T-helper 1 cell treated with Interleukin-12 subunit alpha and Interleukin-12 subunit beta and Interleukin-4 antibody, amounts not matched to agents 30 μg/mL and 1 μg/mL, for 36 hours (primary cell): ENCODE results near the gene HTRA2.

ENCODE experiments used
- H3K27ac Mint-ChIP-seq: one replicate; pipeline ENCODE4 v1.8.0; 2021; ENCODE audit warnings: mild to moderate bottlenecking, mixed read lengths
- H3K27me3 Mint-ChIP-seq: one replicate; pipeline ENCODE4 v1.8.0; 2021; ENCODE audit warnings: low read depth, mixed read lengths
- H3K36me3 Mint-ChIP-seq: one replicate; pipeline ENCODE4 v1.8.0; 2021; ENCODE audit warnings: low read depth, mixed read lengths
- H3K4me1 Mint-ChIP-seq: one replicate; pipeline ENCODE4 v1.8.0; 2021; ENCODE audit warnings: low read depth, mixed read lengths
- H3K4me3 Mint-ChIP-seq: one replicate; pipeline ENCODE4 v1.8.0; 2021; ENCODE audit warnings: mild to moderate bottlenecking, moderate library complexity, mixed read lengths
- H3K9me3 Mint-ChIP-seq: one replicate; pipeline ENCODE4 v1.8.0; 2021; ENCODE audit warnings: mixed read lengths

Gene HTRA2

GRCh38 chr2:74507145-74507925 is 22.4 kb upstream of the HTRA2 start, which contains the start of gene PCGF1:
Gene PCGF1 (minus strand): TSS chr2:74507695. CDS start chr2:74507668, 27 bp downstream.
- H3K27me3 Mint-ChIP-seq = peaks cover 43% of the 10 kb centered on the region
- no peaks in the 10 kb centered on the region for H3K9me3 Mint-ChIP-seq
- peaks cover 50% of the 10 kb centered on the region for H3K4me1 Mint-ChIP-seq
- peak within 1 kb of the TSS; percentile 99 for H3K4me3 Mint-ChIP-seq
- H3K27ac Mint-ChIP-seq = peak within 1 kb of the TSS; percentile 100
- peaks cover 27% of the 10 kb centered on the region for H3K36me3 Mint-ChIP-seq

- Mint-ChIP-seq H3K27me3 (peaks cover 43% of the 10 kb centered on the region), H3K9me3 (no peaks in the 10 kb centered on the region)
Observed at GRCh38 chr2:74507926-74508520, 21.7 kb upstream of the HTRA2 start.

GRCh38 chr2:74510272-74510671 is 19.5 kb upstream of the HTRA2 start:
- Mint-ChIP-seq H3K4me1 (peaks cover 39% of the 10 kb centered on the region), H3K9me3 (no peaks in the 10 kb centered on the region), H3K27me3 (peaks cover 48% of the 10 kb centered on the region), H3K36me3 (peaks cover 17% of the 10 kb centered on the region), H3K27ac (no peak overlapping the region), H3K4me3 (no peak overlapping the region)

More at GRCh38 chr2:74507926-74508520, 21.7 kb upstream of the HTRA2 start:
- peak overlapping the region; percentile 100 for H3K27ac Mint-ChIP-seq
- H3K4me3 Mint-ChIP-seq = peak overlapping the region; percentile 99
- peaks cover 46% of the 10 kb centered on the region for H3K4me1 Mint-ChIP-seq
- peaks cover 27% of the 10 kb centered on the region for H3K36me3 Mint-ChIP-seq

DNA sequence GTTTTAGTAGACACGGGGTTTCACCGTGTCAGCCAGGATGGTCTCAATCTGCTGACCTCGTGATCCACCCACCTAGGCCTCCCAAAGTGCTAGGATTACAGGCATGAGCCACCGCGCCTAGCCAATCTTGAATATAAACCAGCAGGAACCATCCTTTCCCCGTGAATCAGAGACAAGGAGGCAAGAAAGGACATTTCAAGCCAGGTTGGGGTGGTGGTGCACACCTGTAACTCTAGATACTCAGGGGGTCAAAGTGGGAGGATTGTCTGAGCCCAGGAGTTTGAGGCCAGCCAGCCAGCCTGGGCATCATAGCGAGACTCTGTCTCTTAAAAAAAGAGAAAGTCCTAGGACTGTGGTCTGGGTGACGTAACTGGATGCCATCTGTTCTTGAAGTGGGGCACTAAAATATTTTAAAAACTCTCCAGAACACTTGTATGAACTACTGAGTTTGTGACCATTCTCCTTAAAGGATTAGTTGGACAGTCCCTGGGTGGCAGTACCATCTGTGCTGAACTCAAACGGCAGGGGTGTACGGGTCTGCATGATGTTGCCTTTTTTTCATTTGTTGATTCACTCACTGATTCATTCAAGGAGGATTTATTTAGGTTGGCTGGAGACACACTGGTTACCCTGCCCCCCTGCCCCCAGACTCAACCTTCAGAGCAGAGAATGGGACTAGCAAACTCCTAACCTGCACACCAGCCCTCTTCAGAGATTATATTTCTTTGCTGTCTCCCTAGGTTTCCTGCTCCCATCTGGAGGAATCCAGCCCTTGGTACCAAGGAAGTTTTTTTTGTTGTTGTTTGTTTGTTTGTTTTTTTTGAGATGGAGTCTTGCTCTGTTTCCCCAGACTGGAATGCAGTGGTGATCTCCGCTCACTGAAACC is 18.4 kb upstream of the HTRA2 start:
- Mint-ChIP-seq H3K36me3 (peaks cover 13% of the 10 kb centered on the region), H3K4me1 (peaks cover 37% of the 10 kb centered on the region), H3K4me3 (no peak overlapping the region), H3K27ac (no peak overlapping the region), H3K9me3 (no peaks in the 10 kb centered on the region), H3K27me3 (peaks cover 56% of the 10 kb centered on the region)

GRCh38 chr2:74512744-74513604 is 16.8 kb upstream of the HTRA2 start:
- H3K27me3 Mint-ChIP-seq = peaks cover 68% of the 10 kb centered on the region
- H3K9me3 Mint-ChIP-seq = no peaks in the 10 kb centered on the region
- H3K4me1 Mint-ChIP-seq = peaks cover 29% of the 10 kb centered on the region
- peaks cover 11% of the 10 kb centered on the region for H3K36me3 Mint-ChIP-seq
- H3K27ac Mint-ChIP-seq = no peak overlapping the region
- peak overlapping the region; percentile 65 for H3K4me3 Mint-ChIP-seq

DNA sequence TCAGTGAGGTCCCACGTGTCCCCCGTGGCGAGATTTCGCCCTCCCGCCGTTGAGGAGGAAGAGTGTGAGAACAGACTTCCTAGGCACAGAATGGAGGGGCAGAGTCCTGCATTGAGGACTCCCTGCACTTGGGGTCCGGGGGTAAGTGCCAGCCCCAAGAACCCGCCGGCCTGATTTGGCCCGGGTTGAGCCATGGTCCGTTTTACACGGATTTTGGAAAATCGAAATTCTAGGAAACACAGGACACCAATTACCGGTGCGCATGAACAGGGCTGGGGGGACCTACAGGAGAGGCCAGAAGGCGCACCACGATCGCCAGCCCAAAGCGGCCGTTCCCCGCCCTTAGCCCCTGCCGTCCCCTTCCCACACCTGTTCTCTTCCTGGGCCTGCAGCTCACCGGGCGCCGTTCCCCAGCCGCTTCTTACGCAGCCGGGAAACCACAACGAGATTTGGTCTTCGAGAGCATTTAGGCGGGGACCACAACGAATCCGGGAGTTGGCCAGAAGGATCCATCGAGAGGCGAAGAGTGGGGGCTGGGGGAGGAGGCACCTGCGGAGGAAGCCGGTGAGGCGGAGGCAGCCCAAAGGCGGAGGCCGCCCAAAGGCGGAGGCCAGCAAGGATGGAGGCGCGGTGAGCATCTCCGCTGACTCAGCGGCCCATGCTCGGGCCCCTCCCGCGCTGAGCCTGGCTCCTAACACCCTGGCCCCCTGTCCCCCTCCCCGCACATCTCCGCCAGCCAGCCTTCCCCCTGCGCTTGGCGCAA is 15.9 kb upstream of the HTRA2 start:
- no peak overlapping the region for H3K27ac Mint-ChIP-seq
- peaks cover 77% of the 10 kb centered on the region for H3K27me3 Mint-ChIP-seq
- H3K4me1 Mint-ChIP-seq = peaks cover 22% of the 10 kb centered on the region
- H3K4me3 Mint-ChIP-seq = peak overlapping the region; percentile 65
- H3K9me3 Mint-ChIP-seq = no peaks in the 10 kb centered on the region
- peaks cover 8% of the 10 kb centered on the region for H3K36me3 Mint-ChIP-seq

DNA sequence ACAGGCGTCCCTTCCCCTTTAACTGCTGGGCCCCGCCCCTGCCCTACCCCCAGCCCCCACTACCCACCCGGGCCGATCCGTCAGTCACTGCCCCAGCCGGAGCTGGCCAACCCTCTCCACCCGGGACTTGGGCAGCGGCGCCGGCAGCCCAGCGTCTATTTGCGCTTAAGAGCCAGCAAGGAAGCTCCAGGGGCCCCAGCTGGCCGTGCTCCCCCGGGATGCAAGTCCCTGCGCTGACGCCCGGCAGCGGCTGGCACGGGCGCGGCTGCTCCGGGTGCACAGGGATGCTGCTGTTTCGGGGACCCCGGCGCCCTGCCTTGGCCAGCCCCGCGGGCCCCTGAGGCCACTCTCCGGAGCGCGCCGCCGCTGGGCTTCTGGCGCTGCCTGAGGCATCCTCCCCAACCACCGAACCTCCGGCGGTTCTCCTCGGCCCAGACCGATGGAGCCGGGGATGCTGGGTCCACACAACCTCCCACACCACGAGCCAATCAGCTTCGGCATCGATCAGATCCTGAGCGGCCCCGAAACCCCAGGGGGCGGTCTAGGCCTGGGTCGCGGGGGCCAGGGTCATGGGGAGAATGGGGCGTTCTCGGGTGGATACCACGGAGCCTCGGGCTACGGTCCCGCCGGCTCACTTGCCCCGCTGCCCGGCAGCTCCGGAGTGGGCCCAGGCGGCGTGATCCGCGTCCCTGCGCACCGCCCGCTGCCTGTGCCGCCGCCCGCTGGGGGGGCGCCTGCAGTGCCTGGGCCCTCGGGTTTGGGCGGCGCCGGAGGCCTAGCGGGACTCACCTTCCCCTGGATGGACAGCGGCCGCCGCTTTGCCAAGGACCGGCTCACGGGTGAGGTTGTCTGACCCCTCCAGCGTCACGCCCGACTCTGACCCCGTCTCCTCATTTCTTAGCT is 15.1 kb upstream of the HTRA2 start, which contains the start of gene TLX2:
TLX2 (plus strand) TSS at position 83 of the 903 bp plus-strand sequence; CDS start at position 440, 357 bp downstream.
- Mint-ChIP-seq H3K27ac (no peak within 1 kb of the TSS), H3K9me3 (no peaks in the 10 kb centered on the region), H3K36me3 (peaks cover 8% of the 10 kb centered on the region), H3K4me1 (peaks cover 21% of the 10 kb centered on the region), H3K4me3 (peak within 1 kb of the TSS; percentile 80), H3K27me3 (peaks cover 82% of the 10 kb centered on the region)

DNA sequence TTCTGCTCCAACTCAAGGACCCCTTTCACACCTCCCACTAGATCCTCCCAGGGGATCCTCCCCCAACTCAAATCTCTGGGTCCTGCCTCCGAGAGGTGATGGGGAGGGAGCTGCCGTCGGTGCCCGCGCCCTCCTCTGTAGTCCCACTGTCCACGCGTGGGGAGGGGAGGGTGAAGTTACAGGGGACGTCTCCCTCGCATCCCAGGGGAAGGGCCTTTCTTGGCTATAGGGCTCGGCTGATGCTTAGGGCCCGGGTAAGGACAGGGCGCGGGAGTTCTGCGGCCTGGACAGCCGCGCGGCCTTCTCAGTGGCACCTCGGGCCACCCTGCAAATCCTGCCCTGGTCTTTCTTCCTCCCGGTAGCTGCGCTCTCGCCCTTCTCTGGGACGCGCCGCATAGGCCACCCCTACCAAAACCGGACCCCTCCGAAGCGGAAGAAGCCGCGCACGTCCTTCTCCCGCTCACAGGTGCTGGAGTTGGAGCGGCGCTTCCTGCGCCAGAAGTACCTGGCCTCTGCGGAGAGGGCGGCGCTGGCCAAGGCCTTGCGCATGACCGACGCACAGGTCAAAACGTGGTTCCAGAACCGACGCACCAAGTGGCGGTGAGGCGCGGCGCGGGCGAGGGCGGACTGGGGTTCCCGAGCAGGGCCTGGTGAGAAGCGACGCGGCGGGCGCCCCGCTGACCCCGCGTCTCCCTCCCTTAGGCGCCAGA is 14.3 kb upstream of the HTRA2 start:
- H3K36me3 Mint-ChIP-seq = peaks cover 8% of the 10 kb centered on the region
- peaks cover 85% of the 10 kb centered on the region for H3K27me3 Mint-ChIP-seq
- H3K9me3 Mint-ChIP-seq = no peaks in the 10 kb centered on the region
- H3K27ac Mint-ChIP-seq = no peak overlapping the region
- H3K4me3 Mint-ChIP-seq = peak overlapping the region; percentile 80
- peaks cover 19% of the 10 kb centered on the region for H3K4me1 Mint-ChIP-seq

GRCh38 chr2:74515981-74516633 is 13.6 kb upstream of the HTRA2 start:
- Mint-ChIP-seq H3K27me3 (peaks cover 81% of the 10 kb centered on the region), H3K27ac (peak overlapping the region; percentile 37), H3K4me3 (peak overlapping the region; percentile 73)

DNA sequence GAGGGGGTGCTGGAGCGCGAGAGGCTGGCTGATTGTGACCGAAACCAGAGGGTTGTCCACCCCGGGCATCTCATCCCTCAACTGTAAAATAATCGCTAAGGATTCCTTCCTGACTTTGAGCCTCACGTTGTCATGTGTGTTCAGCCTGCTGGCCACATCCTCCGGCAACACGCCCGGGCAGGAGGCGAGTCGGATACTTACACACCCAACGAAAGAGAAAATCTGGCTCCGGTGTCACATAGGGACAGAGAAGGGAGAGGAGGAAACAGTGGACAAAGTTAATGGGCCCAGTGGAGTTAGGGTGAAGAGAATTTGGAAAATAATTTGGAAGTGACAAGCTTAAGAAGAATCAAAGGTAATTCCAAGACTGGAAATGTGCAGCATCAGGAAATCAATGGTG is 13.1 kb upstream of the HTRA2 start:
- H3K27me3 Mint-ChIP-seq = peaks cover 76% of the 10 kb centered on the region
- no peaks in the 10 kb centered on the region for H3K9me3 Mint-ChIP-seq
- peak overlapping the region; percentile 37 for H3K27ac Mint-ChIP-seq
- peaks cover 8% of the 10 kb centered on the region for H3K36me3 Mint-ChIP-seq
- peaks cover 15% of the 10 kb centered on the region for H3K4me1 Mint-ChIP-seq
- H3K4me3 Mint-ChIP-seq = peak overlapping the region; percentile 73

More at GRCh38 chr2:74515981-74516633, 13.6 kb upstream of the HTRA2 start:
- Mint-ChIP-seq H3K36me3 (peaks cover 8% of the 10 kb centered on the region), H3K4me1 (peaks cover 16% of the 10 kb centered on the region), H3K9me3 (no peaks in the 10 kb centered on the region)

DNA sequence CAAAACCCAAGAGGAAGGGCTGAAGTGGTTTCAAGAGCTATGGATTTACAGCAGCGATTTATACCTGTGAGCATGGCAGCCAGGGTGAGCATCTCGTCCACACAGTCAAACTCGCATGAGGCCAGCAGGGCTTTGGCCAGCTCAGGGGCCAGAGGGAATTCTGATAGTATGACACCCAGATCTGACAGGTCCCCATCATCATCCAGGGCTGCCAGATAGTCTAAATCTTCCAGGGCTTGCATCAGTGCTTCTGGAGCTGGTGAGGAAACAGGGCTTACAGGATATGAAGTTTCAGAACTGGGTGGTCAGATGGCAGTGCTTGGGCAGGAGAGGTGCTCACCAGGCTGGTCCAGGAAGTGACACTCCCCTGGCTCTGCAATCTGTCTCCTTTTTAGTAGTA is 7.2 kb upstream of the HTRA2 start:
- Mint-ChIP-seq H3K4me3 (no peak overlapping the region), H3K27me3 (peaks cover 30% of the 10 kb centered on the region), H3K27ac (no peak overlapping the region)

More for the DNA sequence above, 7.2 kb upstream of the HTRA2 start:
- Mint-ChIP-seq H3K36me3 (peaks cover 19% of the 10 kb centered on the region), H3K4me1 (peaks cover 12% of the 10 kb centered on the region), H3K9me3 (no peaks in the 10 kb centered on the region)
